ENCODE measurements around the gene NUDCD3. TPM values are rescaled to one million over a fixed set of nuclear protein-coding genes. Genes with fewer than 3 reads are reported as not detected.
A peak's percentile ranks its signal among the peaks of the same experiment; 100 is the strongest.

NUDCD3 gene
- total RNA-seq, 1 experiment from 2014 or later, result 71.9 TPM

DNA sequence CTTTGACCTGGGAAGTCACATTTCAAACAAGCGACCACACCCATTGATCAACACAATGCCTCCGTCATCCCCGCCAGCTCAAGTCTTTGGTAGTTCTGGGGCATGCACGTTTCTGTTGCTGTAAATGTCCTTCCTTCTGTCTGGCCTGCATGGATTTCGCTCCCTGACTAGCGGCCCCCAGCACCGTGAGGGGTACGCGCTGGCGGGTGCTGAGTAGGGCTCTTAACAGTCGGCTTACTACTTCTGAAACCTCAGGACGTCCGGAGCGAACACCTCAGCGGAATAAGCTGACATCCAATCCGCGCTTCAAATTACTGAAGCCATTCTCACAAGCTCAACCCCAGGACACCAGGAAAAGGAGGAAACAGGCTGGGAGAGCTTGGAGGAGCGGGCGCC, 505 bp downstream of the NUDCD3 start:
- H3K4ac ChIP-seq (ENCODE audit: low read depth, low read length), result no peak overlapping the region
- H3K14ac ChIP-seq (ENCODE audit: insufficient read depth, low read length), result no peak overlapping the region
- no peak overlapping the region for H4K91ac ChIP-seq (ENCODE audit: insufficient read length, low read depth, low read length)
- peaks cover 3 to 11% (median 10%) of the 10 kb centered on the region in 3 experiments; a peak in 5 of 7 replicates for H3K36me3 Mint-ChIP-seq (ENCODE audit: insufficient read depth in 1 of 3, low read depth in 3 of 3)
- H2BK120ac ChIP-seq (ENCODE audit: low read depth, low read length, poor library complexity, severe bottlenecking), result no peak overlapping the region
- no peak overlapping the region for H3K27ac ChIP-seq (ENCODE audit: insufficient read length, low read depth, low read length)
- H3K9ac ChIP-seq (ENCODE audit: extremely low read depth, insufficient read length, low read length), result peak overlapping the region; percentile 73
- H3K79me2 ChIP-seq (ENCODE audit: insufficient read depth, low read length), result peaks cover 17% of the 10 kb centered on the region; the same call in 1 of the 2 replicates
- H3K56ac ChIP-seq (ENCODE audit: insufficient read length, low read depth, low read length), result no peak overlapping the region
- no peak overlapping the region for H4K8ac ChIP-seq (replicated peaks; ENCODE audit: insufficient read length, low read depth, low read length)
- H3K23me2 ChIP-seq (ENCODE audit: insufficient read length, low read depth, low read length, poor library complexity, severe bottlenecking), result no peaks in the 10 kb centered on the region
- no peak overlapping the region for H4K5ac ChIP-seq (ENCODE audit: insufficient read length, low read depth, low read length)
- no peak overlapping the region for H2AK5ac ChIP-seq (ENCODE audit: insufficient read length, low read length)
- H2AFZ ChIP-seq (ENCODE audit: low read length), result no peak overlapping the region
- no peak overlapping the region for H3K23ac ChIP-seq (ENCODE audit: insufficient read length, low read depth, low read length)
- H3K4me1 Mint-ChIP-seq, result peaks cover 18 to 23% of the 10 kb centered on the region in 2 experiments
- peaks cover 5% of the 10 kb centered on the region; the same call in 1 of the 2 replicates for H3K4me1 ChIP-seq (ENCODE audit: insufficient read depth, low read length)
- H3T11ph ChIP-seq (ENCODE audit: low read length), result no peak overlapping the region
- no peaks in the 10 kb centered on the region for H3K27me3 Mint-ChIP-seq (ENCODE audit: low read depth)
- H3K4me2 ChIP-seq (ENCODE audit: insufficient read depth, insufficient read length, low read length), result peak overlapping the region; percentile 67
- peak overlapping the region; percentile 83 to 97 (median 94) for H3K27ac Mint-ChIP-seq
- H2BK20ac ChIP-seq (ENCODE audit: low read depth, low read length, poor library complexity, severe bottlenecking), result no peak overlapping the region
- no peaks in the 10 kb centered on the region for H3K9me3 ChIP-seq (ENCODE audit: control insufficient read depth, low read depth, low read length)
- WGBS (ENCODE audit: extremely low coverage, insufficient read length, low lambda C conversion rate), result no CpG with 5 or more reads among the region's 19 CpGs
- H3K18ac ChIP-seq (ENCODE audit: insufficient read length, low read depth, low read length), result no peak overlapping the region
- H2BK12ac ChIP-seq (ENCODE audit: insufficient read length, low read depth, low read length), result no peak overlapping the region
- peaks cover 6% of the 10 kb centered on the region for H3K79me1 ChIP-seq (ENCODE audit: insufficient read depth, low read depth, low read length, poor library complexity, severe bottlenecking)
- H3K4me3 Mint-ChIP-seq, result peak overlapping the region; percentile 78 to 86
- TF ChIP-seq, protein P1, sequence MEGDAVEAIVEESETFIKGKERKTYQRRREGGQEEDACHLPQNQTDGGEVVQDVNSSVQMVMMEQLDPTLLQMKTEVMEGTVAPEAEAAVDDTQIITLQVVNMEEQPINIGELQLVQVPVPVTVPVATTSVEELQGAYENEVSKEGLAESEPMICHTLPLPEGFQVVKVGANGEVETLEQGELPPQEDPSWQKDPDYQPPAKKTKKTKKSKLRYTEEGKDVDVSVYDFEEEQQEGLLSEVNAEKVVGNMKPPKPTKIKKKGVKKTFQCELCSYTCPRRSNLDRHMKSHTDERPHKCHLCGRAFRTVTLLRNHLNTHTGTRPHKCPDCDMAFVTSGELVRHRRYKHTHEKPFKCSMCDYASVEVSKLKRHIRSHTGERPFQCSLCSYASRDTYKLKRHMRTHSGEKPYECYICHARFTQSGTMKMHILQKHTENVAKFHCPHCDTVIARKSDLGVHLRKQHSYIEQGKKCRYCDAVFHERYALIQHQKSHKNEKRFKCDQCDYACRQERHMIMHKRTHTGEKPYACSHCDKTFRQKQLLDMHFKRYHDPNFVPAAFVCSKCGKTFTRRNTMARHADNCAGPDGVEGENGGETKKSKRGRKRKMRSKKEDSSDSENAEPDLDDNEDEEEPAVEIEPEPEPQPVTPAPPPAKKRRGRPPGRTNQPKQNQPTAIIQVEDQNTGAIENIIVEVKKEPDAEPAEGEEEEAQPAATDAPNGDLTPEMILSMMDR (conservative IDR thresholded peaks at IDR 0.05), result no peak
- H2BK5ac ChIP-seq (ENCODE audit: insufficient read length, low read length), result no peak overlapping the region
- no peaks in the 10 kb centered on the region for H4K20me1 ChIP-seq (ENCODE audit: control insufficient read depth, insufficient read depth, insufficient read length)
- no peak for DNase-seq
- H2BK15ac ChIP-seq (ENCODE audit: low read depth, low read length), result no peak overlapping the region
- no peaks in the 10 kb centered on the region for H3K9me3 Mint-ChIP-seq
- no peaks in the 10 kb centered on the region for H3K27me3 ChIP-seq (ENCODE audit: insufficient read depth, low read length)

Data from H9 (cell line).